ENCODE data around the gene KSR1.

DNA sequence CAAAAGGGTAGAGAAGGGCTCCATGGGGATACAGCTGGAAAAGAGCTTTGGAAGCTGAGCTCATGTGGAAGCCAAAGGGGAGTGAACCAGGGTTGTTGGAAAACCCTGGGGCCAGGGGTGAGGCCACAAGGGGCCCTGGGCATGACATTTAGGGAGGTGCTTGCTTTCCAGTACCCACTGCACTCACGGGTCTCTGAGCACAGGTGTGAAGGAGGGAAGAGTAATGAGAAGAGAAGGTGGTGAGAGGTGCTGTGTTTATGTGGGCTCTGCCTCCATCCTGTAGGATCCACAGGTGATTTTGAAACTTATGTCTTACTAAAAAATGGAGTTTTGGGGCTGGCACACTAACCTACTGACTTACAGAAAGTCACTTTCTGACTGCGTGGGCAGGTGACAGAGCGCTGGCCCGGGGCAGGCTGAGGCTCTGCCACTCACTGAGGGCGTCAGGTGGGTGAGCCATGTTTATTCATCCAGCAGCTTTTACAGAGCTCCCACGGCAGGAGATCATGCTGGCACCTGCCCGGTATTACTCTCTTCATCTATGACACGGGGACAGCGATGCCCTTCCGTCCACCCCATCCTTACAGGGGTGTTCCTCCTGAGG is 18.9 kb downstream of the KSR1 start:
- TF ChIP-seq EZH2phosphoT487 (IDR thresholded peaks at IDR 0.05; ENCODE audit: insufficient read depth, low read depth) (no peak), EZH2 (IDR thresholded peaks at IDR 0.05; ENCODE audit: insufficient read depth, poor library complexity, severe bottlenecking) (no peak)

Data from GM23248 (cell line).